Brain microvascular endothelial cell (primary cell): ENCODE results near the gene RESF1.
A peak's percentile ranks its signal among the peaks of the same experiment; 100 is the strongest.
"Not testable (repeated sequence)": the region's sequence is repeated elsewhere in the genome, so short reads cannot be mapped to it uniquely, and the experiment has no call there.

Source experiments
- DNase-seq: peaks from one replicate; pipeline ENCODE4 v3.0.0-alpha.2; 2020
- H3K27ac ChIP-seq: fragments of 250-450 bp; sonication (Bioruptor Pico); 2 replicates; pipeline ENCODE4 v1.5.1; 2020; ENCODE audit warnings: mild to moderate bottlenecking, moderate library complexity
- H3K27me3 ChIP-seq: fragments of 250-450 bp; sonication (Bioruptor Pico); replicated peaks from 2 replicates; pipeline ENCODE4 v1.5.1; 2020; ENCODE audit warnings: mild to moderate bottlenecking
- H3K36me3 ChIP-seq: fragments of 250-450 bp; sonication (Bioruptor Pico); replicated peaks from 2 replicates; pipeline ENCODE4 v1.5.1; 2020; ENCODE audit warnings: mild to moderate bottlenecking
- H3K4me3 ChIP-seq: 2 replicates; pipeline ENCODE4 v1.5.1; 2011; ENCODE audit warnings: low read depth, mild to moderate bottlenecking, control low read depth, low read length, moderate library complexity
- CTCF ChIP-seq: IDR thresholded peaks from 2 replicates; pipeline ENCODE4 v1.5.1; 2011; ENCODE audit warnings: low read depth, mild to moderate bottlenecking, moderate library complexity, low read length, control low read depth, inconsistent platforms; ENCODE audit errors: missing control alignments
- in situ Hi-C: cut with HindIII; loops from 2 replicates; pipeline ENCODE4 v1.10.0; 2017; ENCODE audit warnings: low sequenced_read_pairs, low pct_ligation_motif_present

RESF1 gene

DNA sequence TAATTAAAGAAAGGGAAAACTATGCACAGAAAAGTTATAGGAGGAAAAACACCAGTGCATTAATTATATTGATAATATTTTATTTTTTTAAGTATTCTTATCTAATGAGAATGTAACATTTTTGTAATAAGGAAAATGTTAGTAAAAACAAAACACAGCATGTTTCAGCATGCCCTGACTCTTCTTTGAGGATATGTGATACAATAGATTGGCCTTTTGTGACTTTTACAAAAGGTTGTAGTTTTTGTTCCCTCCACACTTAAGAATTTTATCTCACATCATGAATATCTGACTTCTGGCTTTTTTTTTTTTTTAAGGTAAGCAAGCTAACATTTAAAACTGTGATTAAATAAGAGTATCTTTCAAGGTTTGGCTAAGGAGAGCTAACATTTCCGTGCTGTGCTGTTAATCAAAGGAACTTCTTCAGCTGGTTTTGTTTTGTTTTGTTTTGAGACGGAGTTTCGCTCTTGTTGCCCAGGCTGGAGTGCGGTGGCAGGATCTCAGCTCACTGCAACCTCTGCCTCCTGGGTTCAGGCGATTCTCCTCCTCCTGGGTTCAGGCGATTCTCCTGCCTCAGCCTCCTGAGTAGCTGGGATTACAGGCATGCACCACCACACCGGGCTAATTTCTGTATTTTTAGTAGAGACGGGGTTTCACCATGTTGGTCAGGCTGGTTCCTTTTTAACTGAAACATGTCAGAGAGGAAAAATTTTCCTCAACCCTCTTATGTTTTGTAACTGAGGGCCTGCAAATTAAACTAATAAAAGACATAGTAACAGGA is 30.8 kb upstream of the RESF1 start:
- Histone ChIP-seq H3K27ac (no peak overlapping the region), H3K36me3 (no peaks in the 10 kb centered on the region), H3K4me3 (no peak overlapping the region), H3K27me3 (no peaks in the 10 kb centered on the region)
- DNase-seq, result no peak
- TF ChIP-seq CTCF, result no peak
- in situ Hi-C loops, result no loop called here

- no peak overlapping the region for H3K27ac ChIP-seq
- in situ Hi-C loops, result no loop called here
- H3K36me3 ChIP-seq, result no peaks in the 10 kb centered on the region
- no peaks in the 10 kb centered on the region for H3K27me3 ChIP-seq
- DNase-seq, result no peak
- no peak overlapping the region for H3K4me3 ChIP-seq
- TF ChIP-seq CTCF, result no peak
These were observed 30.1 kb upstream of the RESF1 start for GRCh38 chr12:31929027-31929526.

- no peak for DNase-seq
- Histone ChIP-seq H3K4me3 (no peak overlapping the region), H3K27me3 (no peaks in the 10 kb centered on the region), H3K27ac (no peak overlapping the region), H3K36me3 (no peaks in the 10 kb centered on the region)
- TF ChIP-seq CTCF, result no peak
- in situ Hi-C loops, result no loop called here
These were observed 27.2 kb upstream of the RESF1 start for GRCh38 chr12:31931796-31932715.

DNA sequence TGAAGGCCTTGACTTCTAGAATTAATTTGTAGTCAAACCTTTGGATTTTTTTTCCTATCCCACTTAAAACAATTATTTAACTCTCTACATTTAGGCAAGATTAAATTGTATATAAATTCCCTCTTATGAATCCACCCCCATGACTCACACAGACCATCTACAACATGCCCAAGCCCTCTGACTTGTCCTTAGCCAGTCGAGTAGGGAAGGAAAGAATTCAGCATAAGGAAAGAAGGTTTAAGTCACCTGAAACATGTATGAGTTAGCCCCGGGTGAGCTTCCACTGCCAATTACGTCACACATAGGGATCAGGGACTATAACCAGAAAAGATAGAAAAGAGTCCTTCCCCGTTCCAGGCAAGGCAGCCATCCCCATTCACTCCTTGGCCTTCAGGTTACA is 14.9 kb upstream of the RESF1 start:
- DNase-seq, result no peak
- Histone ChIP-seq H3K36me3 (no peaks in the 10 kb centered on the region), H3K27me3 (no peaks in the 10 kb centered on the region), H3K27ac (no peak overlapping the region), H3K4me3 (no peak overlapping the region)
- in situ Hi-C loops, result no loop called here
- no peak for TF ChIP-seq CTCF

DNA sequence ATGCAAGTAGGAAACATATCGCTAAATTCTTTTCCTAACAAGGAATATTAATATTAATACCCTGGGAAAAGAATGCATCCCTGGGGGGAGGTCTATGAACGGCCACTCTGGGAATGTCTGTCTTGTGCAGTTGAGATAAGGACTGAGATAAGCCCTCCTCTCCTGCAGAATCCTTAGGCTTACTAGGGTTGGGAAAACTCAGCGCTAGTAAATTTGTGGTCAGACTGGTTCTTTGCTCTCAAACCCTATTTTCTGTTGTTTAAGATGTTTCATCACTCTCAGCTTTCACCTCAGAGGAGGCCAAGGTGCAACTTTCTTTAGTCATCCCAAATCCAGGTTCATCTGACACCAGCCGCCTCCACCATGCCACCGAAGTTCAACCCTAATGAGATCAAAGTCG is 11.2 kb upstream of the RESF1 start:
- no peak for TF ChIP-seq CTCF
- DNase-seq, result peak; percentile 11
- Histone ChIP-seq H3K27me3 (no peaks in the 10 kb centered on the region), H3K27ac (no peak overlapping the region), H3K36me3 (no peaks in the 10 kb centered on the region), H3K4me3 (no peak overlapping the region)
- in situ Hi-C loops, result no loop called here

DNA sequence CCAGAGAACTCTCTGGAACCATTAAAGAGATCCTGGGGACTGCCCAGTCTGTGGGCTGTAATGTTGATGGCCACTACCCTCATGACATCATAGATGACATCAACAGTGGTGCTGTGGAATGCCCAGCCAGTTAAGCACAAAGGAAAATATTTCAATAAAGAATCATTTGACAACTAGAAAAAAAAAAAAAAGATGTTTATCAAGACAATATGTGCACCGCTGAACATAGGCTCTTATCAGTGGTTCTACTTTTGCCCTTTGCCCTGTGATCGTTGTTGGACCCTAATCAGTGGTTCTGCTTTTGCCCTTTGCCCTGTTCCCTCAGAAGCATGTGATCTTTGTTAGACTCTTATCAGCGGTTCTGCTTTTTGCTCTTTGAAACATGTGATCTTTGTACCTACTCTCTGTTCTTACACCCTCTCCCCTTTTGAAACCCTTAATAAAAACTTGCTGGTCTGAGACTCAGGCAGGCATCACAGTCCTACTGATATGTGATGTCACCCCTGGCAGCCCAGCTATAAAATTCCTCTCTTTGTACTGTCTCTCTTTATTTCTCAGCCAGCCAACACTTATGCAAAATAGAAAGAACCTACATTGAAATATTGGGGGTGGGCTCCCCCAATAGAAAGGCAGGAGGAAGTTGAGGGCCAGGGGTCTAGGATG is 10.4 kb upstream of the RESF1 start:
- H3K36me3 ChIP-seq, in situ Hi-C loops, DNase-seq, H3K4me3 ChIP-seq, H3K27me3 ChIP-seq, H3K27ac ChIP-seq: not testable (repeated sequence)
